Naive B cell (primary cell): ENCODE results near the gene SLC1A7. TPM values are rescaled to one million over a fixed set of nuclear protein-coding genes. Genes with fewer than 3 reads are reported as not detected.
A peak's percentile ranks its signal among the peaks of the same experiment; 100 is the strongest.

Experiments
- ATAC-seq, 2 donors: fragments of 150-1000 bp; cut with Tn5 transposase; 2 replicates each; pipeline ENCODE4 v1.10.0; 2021; ENCODE audit warnings: low read depth in 2 of 2, mild to moderate bottlenecking in 2 of 2, moderate library complexity in 2 of 2
- DNase-seq: peaks from one replicate; pipeline ENCODE4 v3.0.0; 2022
- H3K27ac Mint-ChIP-seq, 6 donors: one replicate each; pipeline ENCODE4 v1.8.0; 2020 to 2022; ENCODE audit warnings: mild to moderate bottlenecking in 6 of 6, mixed read lengths in 6 of 6, moderate library complexity in 5 of 6, inconsistent platforms in 2 of 6
- H3K27me3 Mint-ChIP-seq, 3 donors: one replicate each; pipeline ENCODE4 v1.8.0; 2021 to 2022; ENCODE audit warnings: mixed read lengths in 3 of 3, mild to moderate bottlenecking in 1 of 3
- H3K36me3 Mint-ChIP-seq, 2 donors: one replicate each; pipeline ENCODE4 v1.8.0; 2020 to 2022; ENCODE audit warnings: mixed read lengths in 2 of 2, inconsistent platforms in 1 of 2, mild to moderate bottlenecking in 1 of 2
- H3K4me1 Mint-ChIP-seq, 3 donors: one replicate each; pipeline ENCODE4 v1.8.0; 2020 to 2022; ENCODE audit warnings: mixed read lengths in 3 of 3, inconsistent platforms in 1 of 3, mild to moderate bottlenecking in 1 of 3, moderate library complexity in 1 of 3
- H3K4me3 Mint-ChIP-seq, 8 donors: one replicate each; pipeline ENCODE4 v1.8.0; 2020 to 2022; ENCODE audit warnings: mild to moderate bottlenecking in 8 of 8, mixed read lengths in 8 of 8, moderate library complexity in 8 of 8, inconsistent platforms in 2 of 8
- H3K9me3 Mint-ChIP-seq, 7 donors: one replicate each; pipeline ENCODE4 v1.8.0; 2020 to 2022; ENCODE audit warnings: mixed read lengths in 7 of 7, mild to moderate bottlenecking in 5 of 7, inconsistent platforms in 2 of 7, moderate library complexity in 1 of 7
- polyA plus RNA-seq, 6 donors: library from polyadenylated mRNA; unstranded; fragments of 300-500 nt; fragmentation: Illumina TruSeq; gene quantifications; one replicate each; pipeline ENCODE4 v1.2.3, GENCODE V29; 2021; ENCODE audit warnings: low read depth in 6 of 6

Gene SLC1A7
- polyA plus RNA-seq, 6 donors from 2014 or later: not detected

GRCh38 chr1:53153752-53154151 is 11.3 kb upstream of the SLC1A7 start:
- no peaks in the 10 kb centered on the region for H3K36me3 Mint-ChIP-seq
- H3K27ac Mint-ChIP-seq: no peak overlapping the region
- H3K9me3 Mint-ChIP-seq: no peaks in the 10 kb centered on the region
- no peak overlapping the region for H3K4me3 Mint-ChIP-seq
- H3K4me1 Mint-ChIP-seq: no peaks in the 10 kb centered on the region
- H3K27me3 Mint-ChIP-seq: peaks cover 5 to 23% (median 14%) of the 10 kb centered on the region in 3 donors
- DNase-seq (no peak), ATAC-seq (no peak)

- H3K27ac Mint-ChIP-seq: no peak overlapping the region
- H3K9me3 Mint-ChIP-seq: no peaks in the 10 kb centered on the region
- H3K36me3 Mint-ChIP-seq: no peaks in the 10 kb centered on the region
- DNase-seq (no peak), ATAC-seq (no peak)
- H3K4me1 Mint-ChIP-seq: no peaks in the 10 kb centered on the region
- peaks cover 0 to 14% (median 1%) of the 10 kb centered on the region in 3 donors for H3K27me3 Mint-ChIP-seq
- H3K4me3 Mint-ChIP-seq: no peak overlapping the region
These were observed 5.7 kb upstream of the SLC1A7 start for GRCh38 chr1:53148123-53148522.

- ATAC-seq (no peak), DNase-seq (no peak)
- Mint-ChIP-seq H3K4me3 (no peak overlapping the region), H3K36me3 (no peaks in the 10 kb centered on the region), H3K27me3 (peaks cover 0 to 11% (median 0%) of the 10 kb centered on the region in 3 donors), H3K4me1 (no peaks in the 10 kb centered on the region), H3K27ac (no peak overlapping the region), H3K9me3 (no peaks in the 10 kb centered on the region)
These were observed 4.7 kb upstream of the SLC1A7 start for GRCh38 chr1:53147174-53147573.

GRCh38 chr1:53145942-53146708 is 3.7 kb upstream of the SLC1A7 start:
- no peak for ATAC-seq
- H3K27me3 Mint-ChIP-seq: peaks cover 0 to 22% (median 2%) of the 10 kb centered on the region in 3 donors

GRCh38 chr1:53145619-53145941 is 3.1 kb upstream of the SLC1A7 start:
- H3K4me1 Mint-ChIP-seq: no peaks in the 10 kb centered on the region
- ATAC-seq (no peak), DNase-seq (no peak)
- H3K9me3 Mint-ChIP-seq: no peaks in the 10 kb centered on the region
- peaks cover 0 to 21% (median 7%) of the 10 kb centered on the region in 3 donors for H3K27me3 Mint-ChIP-seq
- H3K4me3 Mint-ChIP-seq: no peak overlapping the region
- peak overlapping the region in 1 of 6 donors; percentile 2 for H3K27ac Mint-ChIP-seq
- no peaks in the 10 kb centered on the region for H3K36me3 Mint-ChIP-seq

More at GRCh38 chr1:53145942-53146708, 3.7 kb upstream of the SLC1A7 start:
- Mint-ChIP-seq H3K4me1 (no peaks in the 10 kb centered on the region), H3K9me3 (no peaks in the 10 kb centered on the region), H3K4me3 (no peak overlapping the region), H3K27ac (peak overlapping the region in 1 of 6 donors; percentile 54), H3K36me3 (no peaks in the 10 kb centered on the region)
- DNase-seq: no peak

- no peak for DNase-seq
- Mint-ChIP-seq H3K27me3 (peaks cover 0 to 19% (median 7%) of the 10 kb centered on the region in 3 donors), H3K4me1 (no peaks in the 10 kb centered on the region), H3K36me3 (no peaks in the 10 kb centered on the region), H3K4me3 (no peak overlapping the region), H3K9me3 (no peaks in the 10 kb centered on the region), H3K27ac (peak overlapping the region in 1 of 6 donors; percentile 2)
- ATAC-seq: no peak
These were observed 2.7 kb upstream of the SLC1A7 start for GRCh38 chr1:53145051-53145600.

GRCh38 chr1:53144201-53144600 is 1.8 kb upstream of the SLC1A7 start:
- Mint-ChIP-seq H3K27ac (no peak overlapping the region), H3K36me3 (no peaks in the 10 kb centered on the region), H3K27me3 (peaks cover 0 to 19% (median 7%) of the 10 kb centered on the region in 3 donors), H3K9me3 (no peaks in the 10 kb centered on the region), H3K4me3 (no peak overlapping the region), H3K4me1 (no peaks in the 10 kb centered on the region)
- DNase-seq: no peak
- no peak for ATAC-seq

- Mint-ChIP-seq H3K4me3 (no peak overlapping the region), H3K36me3 (no peaks in the 10 kb centered on the region), H3K27me3 (peaks cover 0 to 19% (median 7%) of the 10 kb centered on the region in 3 donors), H3K9me3 (peaks cover 0 to 5% (median 0%) of the 10 kb centered on the region in 7 donors), H3K27ac (no peak overlapping the region), H3K4me1 (no peaks in the 10 kb centered on the region)
- ATAC-seq (no peak), DNase-seq (no peak)
These were observed 1.1 kb upstream of the SLC1A7 start for GRCh38 chr1:53143527-53143926.

- peaks cover 7 to 16% (median 13%) of the 10 kb centered on the region in 7 donors for H3K9me3 Mint-ChIP-seq
- no peaks in the 10 kb centered on the region for H3K4me1 Mint-ChIP-seq
- ATAC-seq (no peak), DNase-seq (no peak)
- H3K27ac Mint-ChIP-seq: peak overlapping the region in 2 of 6 donors; percentile 26 to 58
- peaks cover 0 to 19% (median 7%) of the 10 kb centered on the region in 3 donors for H3K27me3 Mint-ChIP-seq
- H3K36me3 Mint-ChIP-seq: peaks cover 12 to 13% of the 10 kb centered on the region in 2 donors
- no peak overlapping the region for H3K4me3 Mint-ChIP-seq
These were observed 867 bp downstream of the SLC1A7 start for GRCh38 chr1:53141487-53142055.

- no peak for ATAC-seq
- H3K27ac Mint-ChIP-seq: peak overlapping the region in 1 of 6 donors; percentile 51
- no peak for DNase-seq
- peaks cover 0 to 19% (median 7%) of the 10 kb centered on the region in 3 donors for H3K27me3 Mint-ChIP-seq
- no peak overlapping the region for H3K4me3 Mint-ChIP-seq
- H3K9me3 Mint-ChIP-seq: peaks cover 7 to 16% (median 13%) of the 10 kb centered on the region in 7 donors
- H3K36me3 Mint-ChIP-seq: peaks cover 12 to 13% of the 10 kb centered on the region in 2 donors
- no peaks in the 10 kb centered on the region for H3K4me1 Mint-ChIP-seq
These were observed 2.0 kb downstream of the SLC1A7 start for GRCh38 chr1:53140451-53140850.

GRCh38 chr1:53139951-53140361 is 2.5 kb downstream of the SLC1A7 start:
- ATAC-seq (no peak), DNase-seq (no peak)
- H3K27ac Mint-ChIP-seq: peak overlapping the region in 1 of 6 donors; percentile 30
- H3K9me3 Mint-ChIP-seq: peaks cover 7 to 16% (median 13%) of the 10 kb centered on the region in 7 donors
- no peaks in the 10 kb centered on the region for H3K4me1 Mint-ChIP-seq
- peaks cover 0 to 19% (median 7%) of the 10 kb centered on the region in 3 donors for H3K27me3 Mint-ChIP-seq
- peaks cover 12 to 13% of the 10 kb centered on the region in 2 donors for H3K36me3 Mint-ChIP-seq
- no peak overlapping the region for H3K4me3 Mint-ChIP-seq

GRCh38 chr1:53138991-53139884 is 3.2 kb downstream of the SLC1A7 start:
- no peak for ATAC-seq
- Mint-ChIP-seq H3K4me1 (no peaks in the 10 kb centered on the region), H3K4me3 (no peak overlapping the region), H3K36me3 (peaks cover 12 to 13% of the 10 kb centered on the region in 2 donors), H3K9me3 (peaks cover 7 to 16% (median 13%) of the 10 kb centered on the region in 7 donors), H3K27me3 (peaks cover 0 to 15% (median 7%) of the 10 kb centered on the region in 3 donors), H3K27ac (peak overlapping the region in 2 of 6 donors; percentile 39 to 90)
- DNase-seq: no peak

GRCh38 chr1:53137729-53138128 is 4.7 kb downstream of the SLC1A7 start:
- no peaks in the 10 kb centered on the region for H3K4me1 Mint-ChIP-seq
- H3K27me3 Mint-ChIP-seq: peaks cover 3 to 13% (median 7%) of the 10 kb centered on the region in 3 donors
- ATAC-seq (no peak), DNase-seq (no peak)
- H3K36me3 Mint-ChIP-seq: peaks cover 12 to 13% of the 10 kb centered on the region in 2 donors
- H3K9me3 Mint-ChIP-seq: peaks cover 7 to 16% (median 13%) of the 10 kb centered on the region in 7 donors
- H3K4me3 Mint-ChIP-seq: no peak overlapping the region
- H3K27ac Mint-ChIP-seq: no peak overlapping the region
